A549 (cell line): ENCODE measurements around the gene UBB.

ENCODE experiments used
- CEBPB ChIP-seq, 2 experiments: fragments of >200 bp in 1 of 2; sonication (Bioruptor Twin) in 1 of 2; formaldehyde crosslinking in 1 of 2; IDR thresholded peaks; 2 replicates each; pipeline ENCODE4 v1.6.1; 2012 to 2016
- JUNB ChIP-seq: fragments of >200 bp; sonication (Bioruptor Twin); formaldehyde crosslinking; IDR thresholded peaks from 2 replicates; pipeline ENCODE4 v1.6.1; 2016
- MAFK ChIP-seq: fragments of 450-650 bp; IDR thresholded peaks from 2 replicates; pipeline ENCODE4 v1.6.1; 2014; ENCODE audit not compliant: partially characterized antibody
- NFE2L2 ChIP-seq: fragments of 150-350 bp; conservative IDR thresholded peaks from 2 replicates; pipeline ENCODE4 v1.6.1; 2014; ENCODE audit warnings: low read length
- POLR2A ChIP-seq: IDR thresholded peaks from 2 replicates; pipeline ENCODE4 v1.6.1; 2012; ENCODE audit warnings: mild to moderate bottlenecking, low read length
- RAD21 ChIP-seq, 2 experiments: fragments of >200 bp in 1 of 2; sonication (Bioruptor Twin) in 1 of 2; formaldehyde crosslinking in 1 of 2; IDR thresholded peaks in 1 of 2; conservative IDR thresholded peaks in 1 of 2; 2 replicates in 1 of 2; 3 replicates in 1 of 2; pipeline ENCODE4 v1.6.1; 2012 to 2018; ENCODE audit warnings: inconsistent platforms in 1 of 2
- TP53 ChIP-seq: fragments of 250-450 bp; sonication (Bioruptor Pico); IDR thresholded peaks from 2 replicates; pipeline ENCODE4 v1.5.0; 2021; ENCODE audit warnings: mild to moderate bottlenecking, moderate library complexity
- TF ChIP-seq, protein P1 (sequence below): fragments of 200-600 bp; sonication (generic); IDR thresholded peaks from 2 replicates; pipeline ENCODE4 v1.6.1; 2016; ENCODE audit warnings: antibody characterized with exemption, mild to moderate bottlenecking, moderate library complexity
- TF ChIP-seq, protein P2 (sequence below): fragments of >200 bp; sonication (Bioruptor Twin); formaldehyde crosslinking; IDR thresholded peaks from 3 replicates; pipeline ENCODE4 v1.5.1; 2016
- TF ChIP-seq, protein P3 (sequence below): IDR thresholded peaks from 2 replicates; pipeline ENCODE4 v1.6.1; 2012
- TF ChIP-seq, protein P4 (sequence below): fragments of 450-650 bp; IDR thresholded peaks from 2 replicates; pipeline ENCODE4 v1.6.1; 2014; ENCODE audit warnings: antibody characterized with exemption

DNA sequence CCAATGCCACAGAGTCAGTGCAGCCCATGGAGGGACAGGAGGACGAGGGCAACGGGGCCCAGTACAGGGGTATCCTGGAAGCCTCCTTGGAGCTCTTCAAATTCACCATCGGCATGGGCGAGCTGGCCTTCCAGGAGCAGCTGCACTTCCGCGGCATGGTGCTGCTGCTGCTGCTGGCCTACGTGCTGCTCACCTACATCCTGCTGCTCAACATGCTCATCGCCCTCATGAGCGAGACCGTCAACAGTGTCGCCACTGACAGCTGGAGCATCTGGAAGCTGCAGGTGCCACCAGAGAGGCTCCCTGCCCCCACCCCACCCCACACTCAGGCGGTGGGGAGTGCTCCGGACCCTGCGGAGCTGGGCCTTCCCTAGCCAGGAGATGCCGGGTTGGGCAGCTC is 51.1 kb downstream of the UBB start:
- TF ChIP-seq CEBPB (IDR thresholded peaks at IDR 0.05) (no peak), POLR2A (no peak), MAFK (no peak), NFE2L2 (no peak), TP53 (CRISPR knock-in tag) (no peak), JUNB (no peak), RAD21 (conservative IDR thresholded peaks at IDR 0.05 in 1 of 2, IDR thresholded peaks at IDR 0.05 in 1 of 2) (no peak)
- TF ChIP-seq, protein P1, sequence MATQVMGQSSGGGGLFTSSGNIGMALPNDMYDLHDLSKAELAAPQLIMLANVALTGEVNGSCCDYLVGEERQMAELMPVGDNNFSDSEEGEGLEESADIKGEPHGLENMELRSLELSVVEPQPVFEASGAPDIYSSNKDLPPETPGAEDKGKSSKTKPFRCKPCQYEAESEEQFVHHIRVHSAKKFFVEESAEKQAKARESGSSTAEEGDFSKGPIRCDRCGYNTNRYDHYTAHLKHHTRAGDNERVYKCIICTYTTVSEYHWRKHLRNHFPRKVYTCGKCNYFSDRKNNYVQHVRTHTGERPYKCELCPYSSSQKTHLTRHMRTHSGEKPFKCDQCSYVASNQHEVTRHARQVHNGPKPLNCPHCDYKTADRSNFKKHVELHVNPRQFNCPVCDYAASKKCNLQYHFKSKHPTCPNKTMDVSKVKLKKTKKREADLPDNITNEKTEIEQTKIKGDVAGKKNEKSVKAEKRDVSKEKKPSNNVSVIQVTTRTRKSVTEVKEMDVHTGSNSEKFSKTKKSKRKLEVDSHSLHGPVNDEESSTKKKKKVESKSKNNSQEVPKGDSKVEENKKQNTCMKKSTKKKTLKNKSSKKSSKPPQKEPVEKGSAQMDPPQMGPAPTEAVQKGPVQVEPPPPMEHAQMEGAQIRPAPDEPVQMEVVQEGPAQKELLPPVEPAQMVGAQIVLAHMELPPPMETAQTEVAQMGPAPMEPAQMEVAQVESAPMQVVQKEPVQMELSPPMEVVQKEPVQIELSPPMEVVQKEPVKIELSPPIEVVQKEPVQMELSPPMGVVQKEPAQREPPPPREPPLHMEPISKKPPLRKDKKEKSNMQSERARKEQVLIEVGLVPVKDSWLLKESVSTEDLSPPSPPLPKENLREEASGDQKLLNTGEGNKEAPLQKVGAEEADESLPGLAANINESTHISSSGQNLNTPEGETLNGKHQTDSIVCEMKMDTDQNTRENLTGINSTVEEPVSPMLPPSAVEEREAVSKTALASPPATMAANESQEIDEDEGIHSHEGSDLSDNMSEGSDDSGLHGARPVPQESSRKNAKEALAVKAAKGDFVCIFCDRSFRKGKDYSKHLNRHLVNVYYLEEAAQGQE = no peak
- TF ChIP-seq, protein P2, sequence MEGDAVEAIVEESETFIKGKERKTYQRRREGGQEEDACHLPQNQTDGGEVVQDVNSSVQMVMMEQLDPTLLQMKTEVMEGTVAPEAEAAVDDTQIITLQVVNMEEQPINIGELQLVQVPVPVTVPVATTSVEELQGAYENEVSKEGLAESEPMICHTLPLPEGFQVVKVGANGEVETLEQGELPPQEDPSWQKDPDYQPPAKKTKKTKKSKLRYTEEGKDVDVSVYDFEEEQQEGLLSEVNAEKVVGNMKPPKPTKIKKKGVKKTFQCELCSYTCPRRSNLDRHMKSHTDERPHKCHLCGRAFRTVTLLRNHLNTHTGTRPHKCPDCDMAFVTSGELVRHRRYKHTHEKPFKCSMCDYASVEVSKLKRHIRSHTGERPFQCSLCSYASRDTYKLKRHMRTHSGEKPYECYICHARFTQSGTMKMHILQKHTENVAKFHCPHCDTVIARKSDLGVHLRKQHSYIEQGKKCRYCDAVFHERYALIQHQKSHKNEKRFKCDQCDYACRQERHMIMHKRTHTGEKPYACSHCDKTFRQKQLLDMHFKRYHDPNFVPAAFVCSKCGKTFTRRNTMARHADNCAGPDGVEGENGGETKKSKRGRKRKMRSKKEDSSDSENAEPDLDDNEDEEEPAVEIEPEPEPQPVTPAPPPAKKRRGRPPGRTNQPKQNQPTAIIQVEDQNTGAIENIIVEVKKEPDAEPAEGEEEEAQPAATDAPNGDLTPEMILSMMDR = no peak
- TF ChIP-seq, protein P3, sequence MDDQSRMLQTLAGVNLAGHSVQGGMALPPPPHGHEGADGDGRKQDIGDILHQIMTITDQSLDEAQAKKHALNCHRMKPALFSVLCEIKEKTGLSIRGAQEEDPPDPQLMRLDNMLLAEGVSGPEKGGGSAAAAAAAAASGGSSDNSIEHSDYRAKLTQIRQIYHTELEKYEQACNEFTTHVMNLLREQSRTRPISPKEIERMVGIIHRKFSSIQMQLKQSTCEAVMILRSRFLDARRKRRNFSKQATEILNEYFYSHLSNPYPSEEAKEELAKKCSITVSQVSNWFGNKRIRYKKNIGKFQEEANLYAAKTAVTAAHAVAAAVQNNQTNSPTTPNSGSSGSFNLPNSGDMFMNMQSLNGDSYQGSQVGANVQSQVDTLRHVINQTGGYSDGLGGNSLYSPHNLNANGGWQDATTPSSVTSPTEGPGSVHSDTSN = no peak
- TF ChIP-seq, protein P4, sequence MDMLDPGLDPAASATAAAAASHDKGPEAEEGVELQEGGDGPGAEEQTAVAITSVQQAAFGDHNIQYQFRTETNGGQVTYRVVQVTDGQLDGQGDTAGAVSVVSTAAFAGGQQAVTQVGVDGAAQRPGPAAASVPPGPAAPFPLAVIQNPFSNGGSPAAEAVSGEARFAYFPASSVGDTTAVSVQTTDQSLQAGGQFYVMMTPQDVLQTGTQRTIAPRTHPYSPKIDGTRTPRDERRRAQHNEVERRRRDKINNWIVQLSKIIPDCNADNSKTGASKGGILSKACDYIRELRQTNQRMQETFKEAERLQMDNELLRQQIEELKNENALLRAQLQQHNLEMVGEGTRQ = no peak
